Astrocyte (in vitro differentiated cells and primary cell): ENCODE results near the gene CCDC107. TPM values are rescaled to one million over a fixed set of nuclear protein-coding genes. Genes with fewer than 3 reads are reported as not detected.
A peak's percentile ranks its signal among the peaks of the same experiment; 100 is the strongest.

Source experiments
- DNase-seq: peaks from one replicate; pipeline ENCODE4 v3.0.0-alpha.2; 2010; ENCODE audit warnings: low read depth
- FAIRE-seq: peaks from 2 replicates; lab custom pipeline; 2011; peaks lifted over from hg19 to GRCh38; lab: Jason Lieb, UNC
- H2AFZ ChIP-seq: 2 replicates; pipeline ENCODE4 v1.6.0; 2012; ENCODE audit warnings: low read depth, low read length, inconsistent platforms
- H3K27ac ChIP-seq: 2 replicates; pipeline ENCODE4 v1.5.1; 2011; ENCODE audit warnings: low read depth, low read length, inconsistent platforms
- H3K27me3 ChIP-seq: 2 replicates; pipeline ENCODE4 v1.6.0; 2011; ENCODE audit warnings: low read length, inconsistent platforms; ENCODE audit not compliant: insufficient read depth
- H3K36me3 ChIP-seq: 2 replicates; pipeline ENCODE4 v1.5.1; 2011; ENCODE audit warnings: low read length, inconsistent platforms; ENCODE audit not compliant: insufficient read depth
- H3K4me1 ChIP-seq: 2 replicates; pipeline ENCODE4 v1.5.1; 2011; ENCODE audit warnings: low read length, inconsistent platforms; ENCODE audit not compliant: insufficient read depth
- H3K4me2 ChIP-seq: 2 replicates; pipeline ENCODE4 v1.6.0; 2012; ENCODE audit warnings: low read length, inconsistent platforms
- H3K4me3 ChIP-seq: 2 replicates; pipeline ENCODE4 v1.5.1; 2011; ENCODE audit warnings: low read depth, mild to moderate bottlenecking, low read length, inconsistent platforms; ENCODE audit not compliant: insufficient read depth
- H3K79me2 ChIP-seq: 2 replicates; pipeline ENCODE4 v1.6.0; 2012; ENCODE audit warnings: mild to moderate bottlenecking, low read length, inconsistent platforms; ENCODE audit not compliant: insufficient read depth
- H3K9ac ChIP-seq: 2 replicates; pipeline ENCODE4 v1.6.0; 2012; ENCODE audit warnings: mild to moderate bottlenecking, low read length, inconsistent platforms
- H3K9me3 ChIP-seq: 2 replicates; pipeline ENCODE4 v1.5.1; 2012; ENCODE audit warnings: low read depth, mild to moderate bottlenecking, low read length, inconsistent platforms; ENCODE audit not compliant: insufficient read depth
- H4K20me1 ChIP-seq: 2 replicates; pipeline ENCODE4 v1.6.0; 2012; ENCODE audit warnings: low read length, inconsistent platforms; ENCODE audit not compliant: insufficient read depth
- H3K27ac Mint-ChIP-seq: one replicate; pipeline ENCODE4 v1.8.0; 2021; ENCODE audit warnings: mild to moderate bottlenecking, mixed read lengths; ENCODE audit not compliant: unreplicated experiment
- H3K27me3 Mint-ChIP-seq: one replicate; pipeline ENCODE4 v1.8.0; 2021; ENCODE audit warnings: low read depth, mixed read lengths; ENCODE audit not compliant: unreplicated experiment
- H3K36me3 Mint-ChIP-seq: one replicate; pipeline ENCODE4 v1.8.0; 2021; ENCODE audit warnings: low read depth, mixed read lengths; ENCODE audit not compliant: unreplicated experiment
- H3K4me1 Mint-ChIP-seq: one replicate; pipeline ENCODE4 v1.8.0; 2021; ENCODE audit warnings: low read depth, mixed read lengths; ENCODE audit not compliant: unreplicated experiment
- H3K4me3 Mint-ChIP-seq: one replicate; pipeline ENCODE4 v1.8.0; 2021; ENCODE audit warnings: mild to moderate bottlenecking, moderate library complexity, mixed read lengths; ENCODE audit not compliant: unreplicated experiment
- H3K9me3 Mint-ChIP-seq: one replicate; pipeline ENCODE4 v1.8.0; 2021; ENCODE audit warnings: mild to moderate bottlenecking, mixed read lengths; ENCODE audit not compliant: unreplicated experiment
- EZH2 ChIP-seq: IDR thresholded peaks from 2 replicates; pipeline ENCODE4 v1.6.1; 2012; ENCODE audit warnings: mild to moderate bottlenecking, low read length, inconsistent platforms; ENCODE audit not compliant: insufficient read depth
- total RNA-seq: library from RNA; stranded (reverse); gene quantifications from 2 replicates; pipeline ENCODE4 v1.2.1, GENCODE V29; 2021
- TF ChIP-seq, protein P1 (sequence below): IDR thresholded peaks from 2 replicates; pipeline ENCODE4 v1.5.1; 2011; ENCODE audit warnings: low read depth, mild to moderate bottlenecking, inconsistent platforms, low read length, moderate library complexity; ENCODE audit not compliant: insufficient read depth

The CCDC107 gene
- total RNA-seq, 1 donor from 2014 or later = 18.8 TPM

DNA sequence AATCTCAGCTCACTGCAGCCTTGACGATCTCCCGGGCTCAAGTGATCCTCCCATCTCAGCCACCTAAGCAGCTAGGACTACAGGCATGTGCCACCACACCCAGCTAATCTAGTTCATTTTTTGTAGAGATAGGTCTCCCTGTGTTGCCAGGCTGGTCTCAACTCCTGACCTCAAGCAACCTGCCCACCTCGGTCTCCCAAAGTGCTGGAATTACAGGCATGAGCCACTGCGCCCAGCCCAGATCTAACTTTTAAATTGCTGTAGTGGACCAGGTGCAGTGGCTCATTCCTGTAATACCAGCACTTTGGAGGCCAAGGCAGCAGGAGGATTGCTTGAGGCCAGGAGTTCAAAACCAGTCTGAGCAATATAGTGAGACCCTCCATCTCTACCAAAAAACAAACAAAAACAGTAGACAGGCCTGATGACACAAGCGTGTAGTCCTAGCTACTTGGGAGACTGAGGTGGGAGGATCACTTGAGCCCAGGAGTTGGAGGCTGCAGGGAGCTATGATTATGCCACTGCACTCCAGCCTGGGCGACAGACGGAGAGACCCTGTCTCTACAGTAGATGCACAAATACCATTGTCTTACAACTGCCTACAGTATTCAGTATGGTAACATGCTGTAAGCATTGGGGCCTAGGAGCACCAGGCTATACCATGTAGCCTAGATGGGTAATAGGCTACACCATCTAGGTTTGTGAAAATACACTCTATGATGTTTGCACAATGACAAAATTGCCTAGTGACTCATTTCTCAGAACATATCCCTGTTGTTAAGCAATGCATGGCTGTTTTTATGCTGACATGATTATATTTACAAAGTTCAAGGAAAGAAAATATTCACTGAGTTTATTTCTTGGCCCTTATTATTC lies 5.9 kb upstream of the CCDC107 start:
- Histone ChIP-seq H3K27ac (no peak overlapping the region), H3K9me3 (no peaks in the 10 kb centered on the region), H3K36me3 (no peaks in the 10 kb centered on the region), H2AFZ (no peak overlapping the region), H3K27me3 (no peaks in the 10 kb centered on the region), H3K9ac (no peak overlapping the region), H3K4me1 (peaks cover 14% of the 10 kb centered on the region), H4K20me1 (no peaks in the 10 kb centered on the region), H3K4me3 (no peak overlapping the region), H3K79me2 (no peaks in the 10 kb centered on the region), H3K4me2 (no peak overlapping the region)
- peak; percentile 13 for FAIRE-seq
- DNase-seq = no peak
- no peak overlapping the region for H3K4me3 Mint-ChIP-seq
- no peaks in the 10 kb centered on the region for H3K27me3 Mint-ChIP-seq
- H3K4me1 Mint-ChIP-seq = peaks cover 8% of the 10 kb centered on the region
- no peak overlapping the region for H3K27ac Mint-ChIP-seq
- TF ChIP-seq, protein P1, sequence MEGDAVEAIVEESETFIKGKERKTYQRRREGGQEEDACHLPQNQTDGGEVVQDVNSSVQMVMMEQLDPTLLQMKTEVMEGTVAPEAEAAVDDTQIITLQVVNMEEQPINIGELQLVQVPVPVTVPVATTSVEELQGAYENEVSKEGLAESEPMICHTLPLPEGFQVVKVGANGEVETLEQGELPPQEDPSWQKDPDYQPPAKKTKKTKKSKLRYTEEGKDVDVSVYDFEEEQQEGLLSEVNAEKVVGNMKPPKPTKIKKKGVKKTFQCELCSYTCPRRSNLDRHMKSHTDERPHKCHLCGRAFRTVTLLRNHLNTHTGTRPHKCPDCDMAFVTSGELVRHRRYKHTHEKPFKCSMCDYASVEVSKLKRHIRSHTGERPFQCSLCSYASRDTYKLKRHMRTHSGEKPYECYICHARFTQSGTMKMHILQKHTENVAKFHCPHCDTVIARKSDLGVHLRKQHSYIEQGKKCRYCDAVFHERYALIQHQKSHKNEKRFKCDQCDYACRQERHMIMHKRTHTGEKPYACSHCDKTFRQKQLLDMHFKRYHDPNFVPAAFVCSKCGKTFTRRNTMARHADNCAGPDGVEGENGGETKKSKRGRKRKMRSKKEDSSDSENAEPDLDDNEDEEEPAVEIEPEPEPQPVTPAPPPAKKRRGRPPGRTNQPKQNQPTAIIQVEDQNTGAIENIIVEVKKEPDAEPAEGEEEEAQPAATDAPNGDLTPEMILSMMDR = no peak
- no peak for TF ChIP-seq EZH2
- H3K36me3 Mint-ChIP-seq = no peaks in the 10 kb centered on the region
- H3K9me3 Mint-ChIP-seq = no peaks in the 10 kb centered on the region

GRCh38 chr9:35652829-35653209 lies 5.3 kb upstream of the CCDC107 start:
- no peak overlapping the region for H2AFZ ChIP-seq

More at GRCh38 chr9:35652829-35653209, 5.3 kb upstream of the CCDC107 start:
- Mint-ChIP-seq H3K4me1 (peaks cover 8% of the 10 kb centered on the region), H3K9me3 (no peaks in the 10 kb centered on the region), H3K36me3 (no peaks in the 10 kb centered on the region), H3K4me3 (no peak overlapping the region), H3K27me3 (no peaks in the 10 kb centered on the region), H3K27ac (no peak overlapping the region)
- Histone ChIP-seq H3K4me2 (no peak overlapping the region), H3K27me3 (no peaks in the 10 kb centered on the region), H3K9me3 (no peaks in the 10 kb centered on the region), H3K27ac (no peak overlapping the region), H3K9ac (no peak overlapping the region), H4K20me1 (no peaks in the 10 kb centered on the region), H3K4me1 (peaks cover 15% of the 10 kb centered on the region), H3K79me2 (no peaks in the 10 kb centered on the region), H3K4me3 (no peak overlapping the region), H3K36me3 (no peaks in the 10 kb centered on the region)
- TF ChIP-seq, protein P1 = no peak
- TF ChIP-seq EZH2 = no peak
- FAIRE-seq (no peak), DNase-seq (no peak)
